Ramos (cell line): Measurements from ENCODE around the gene RNF11.
"Not testable (repeated sequence)": the region's sequence is repeated elsewhere in the genome, so short reads cannot be mapped to it uniquely, and the experiment has no call there.

Experiments used
- in situ Hi-C: fragments of 300-500 bp; cut with MboI; formaldehyde crosslinking; loops from one replicate; pipeline ENCODE4 v1.14.3; 2022; ENCODE audit warnings: low sequenced_read_pairs; ENCODE audit not compliant: unreplicated experiment

Gene RNF11

DNA sequence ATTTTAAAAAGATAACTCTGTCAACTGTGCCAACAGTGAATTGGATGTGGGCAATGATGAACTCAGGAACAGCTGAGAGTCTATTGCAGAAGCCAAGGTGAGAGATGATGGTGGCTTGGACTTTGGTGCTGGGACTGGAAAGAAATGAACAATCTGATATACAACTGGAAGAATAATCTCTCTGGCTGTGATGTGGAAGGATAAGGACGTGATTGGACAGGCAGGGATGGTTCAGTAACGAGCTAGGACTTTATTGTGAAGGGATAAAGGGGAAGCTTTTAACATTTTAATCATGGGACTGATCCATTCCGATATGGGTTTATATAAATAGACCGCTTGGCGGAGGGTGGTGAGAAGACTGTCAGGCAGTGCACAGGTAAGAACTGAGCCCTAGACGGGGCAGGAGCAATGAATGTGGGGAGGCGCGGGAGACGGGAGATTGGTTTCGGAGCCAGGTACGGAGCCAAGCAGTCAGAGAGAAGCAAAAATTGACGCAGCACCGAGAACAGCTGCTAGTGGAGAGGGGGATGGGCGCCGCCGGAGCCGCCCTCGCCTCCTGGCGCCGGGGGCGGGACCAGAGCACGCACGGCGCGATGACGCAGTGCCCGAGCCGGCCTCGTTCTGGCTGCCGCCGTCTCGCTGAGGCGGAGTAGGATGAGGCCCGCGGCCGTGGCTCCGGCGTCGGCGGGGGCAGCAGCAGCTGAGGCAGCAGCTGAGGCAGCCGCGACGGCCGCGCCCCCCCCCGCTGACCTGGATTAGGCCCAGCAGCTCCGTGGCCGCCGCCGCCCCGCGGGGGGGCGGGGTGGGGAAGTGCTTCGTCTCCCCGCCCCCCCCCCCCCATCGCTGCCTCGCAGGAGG is at the start of gene RNF11:
Gene RNF11, plus strand, starts transcription at position 601 of the 858 bp plus-strand sequence. CDS start 484 bp downstream, outside the sequence.
- in situ Hi-C loops, result no loop called here

DNA sequence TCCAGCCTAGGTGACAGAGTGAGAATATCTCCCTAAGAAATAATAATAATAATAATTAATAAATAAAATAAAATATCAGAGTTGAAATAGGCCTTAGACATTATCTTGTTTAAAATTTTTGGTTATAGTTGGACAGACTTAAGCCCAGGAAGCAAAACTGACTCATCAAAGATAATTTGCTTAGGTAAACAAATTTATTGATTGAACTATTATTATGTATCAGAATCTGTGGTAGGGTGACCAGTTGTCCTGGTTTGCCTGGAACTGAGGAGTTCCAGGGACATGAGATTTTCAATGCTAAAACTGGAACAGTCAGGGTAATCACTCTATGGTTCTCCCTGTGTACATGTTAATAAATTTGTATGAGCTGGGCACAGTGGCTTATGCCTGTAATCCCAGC is 47.8 kb upstream of the RNF11 start:
- in situ Hi-C loops, result loop anchor here (25.0 kb wide), 2 partner anchors 401 to 826 kb away; no protein-coding TSS in a partner anchor

- in situ Hi-C loops, result loop anchor here (25.0 kb wide), 2 partner anchors 402 to 827 kb away; no protein-coding TSS in a partner anchor
Measured at GRCh38 chr1:51189421-51190073, 46.5 kb upstream of the RNF11 start.

- in situ Hi-C loops, result loop anchor here (25.0 kb wide), 2 partner anchors 404 to 829 kb away; no protein-coding TSS in a partner anchor
Measured at GRCh38 chr1:51190961-51191360, 45.1 kb upstream of the RNF11 start.

DNA sequence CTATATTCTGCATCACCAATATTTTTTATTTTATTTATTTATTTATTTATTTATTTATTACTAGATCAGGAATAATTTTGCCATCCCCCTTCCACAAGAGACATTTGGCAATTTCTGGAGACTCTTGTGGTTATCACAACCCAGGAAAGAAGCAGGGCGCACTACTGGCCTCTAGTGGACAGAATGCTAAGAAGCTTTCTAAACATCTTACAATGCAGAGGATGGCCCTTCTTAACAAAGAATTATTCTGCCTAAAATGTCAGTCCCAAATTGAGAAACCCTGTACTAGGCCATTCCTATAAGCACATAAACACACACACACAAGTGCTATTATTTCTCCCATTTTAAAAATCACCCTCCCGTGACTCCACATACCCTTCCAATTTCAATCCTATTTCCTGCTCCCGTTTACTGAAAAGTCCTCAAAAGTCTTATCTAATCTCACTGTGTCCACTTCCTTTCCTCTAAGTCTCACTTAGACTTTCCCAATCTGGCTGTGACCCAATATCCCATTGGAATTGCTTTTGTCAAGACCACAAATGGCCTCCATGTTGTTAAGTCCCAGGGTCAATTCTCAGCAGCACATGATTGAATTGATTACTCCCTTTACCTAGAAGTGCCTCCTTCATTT is 43.7 kb upstream of the RNF11 start:
- in situ Hi-C loops, result loop anchor here (25.0 kb wide), 2 partner anchors 405 to 830 kb away; no protein-coding TSS in a partner anchor

GRCh38 chr1:51193564-51193963 is 42.5 kb upstream of the RNF11 start:
- in situ Hi-C loops, result loop anchor here (25.0 kb wide), 2 partner anchors 406 to 831 kb away; no protein-coding TSS in a partner anchor

DNA sequence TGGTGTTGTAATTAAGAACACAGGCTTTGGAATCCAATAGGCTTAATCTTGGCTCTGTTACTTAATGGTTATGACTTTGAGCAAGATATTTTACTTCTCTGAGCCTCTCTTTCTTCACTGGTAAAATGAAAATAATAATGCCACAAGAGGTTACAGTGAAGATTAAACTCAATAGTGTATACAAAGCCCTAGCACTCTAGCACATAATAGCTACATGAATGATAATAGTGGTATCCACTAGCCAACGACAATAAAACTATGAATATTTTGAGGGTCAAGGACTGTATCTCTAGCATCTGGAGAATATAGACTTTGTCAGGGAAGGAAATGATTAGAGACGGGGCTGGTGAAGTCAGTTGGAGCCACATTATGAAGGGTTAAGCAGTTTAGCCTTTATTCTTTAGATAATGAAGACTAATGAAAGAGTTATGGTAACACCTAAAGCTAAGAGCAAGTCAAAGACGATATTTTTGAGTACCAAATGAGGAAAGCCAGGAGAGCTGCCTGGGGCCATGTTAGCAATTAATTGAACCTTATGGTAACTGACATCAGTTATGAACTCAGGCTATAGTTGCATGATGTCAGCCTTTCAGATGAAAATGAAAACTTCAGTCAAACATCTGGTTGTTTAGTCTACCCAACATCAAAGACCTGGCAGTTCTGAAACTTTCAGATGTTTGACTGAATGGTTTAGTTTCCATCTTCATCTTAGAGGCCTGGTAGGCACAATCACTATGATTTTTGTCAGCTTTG is 32.8 kb upstream of the RNF11 start:
- in situ Hi-C loops, result no loop called here

DNA sequence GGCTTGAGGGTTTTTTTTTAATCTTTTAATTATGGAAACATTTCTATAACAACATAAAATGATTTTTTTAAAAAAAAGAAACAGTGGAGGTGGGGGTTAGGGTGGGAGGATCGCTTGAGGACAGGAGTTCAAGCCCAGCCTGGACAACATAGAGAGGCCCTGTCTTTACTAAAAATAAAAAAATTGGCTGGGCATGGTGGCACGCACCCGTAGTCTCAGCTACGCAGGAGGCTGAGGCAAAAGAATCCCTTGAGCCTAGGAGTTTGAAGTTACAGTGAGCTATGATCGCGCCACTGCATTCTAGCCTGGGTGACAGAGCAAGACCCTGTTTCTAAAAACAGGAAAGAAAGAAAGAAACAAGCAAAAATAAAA is 32.2 kb upstream of the RNF11 start:
- in situ Hi-C loops, result no loop called here

DNA sequence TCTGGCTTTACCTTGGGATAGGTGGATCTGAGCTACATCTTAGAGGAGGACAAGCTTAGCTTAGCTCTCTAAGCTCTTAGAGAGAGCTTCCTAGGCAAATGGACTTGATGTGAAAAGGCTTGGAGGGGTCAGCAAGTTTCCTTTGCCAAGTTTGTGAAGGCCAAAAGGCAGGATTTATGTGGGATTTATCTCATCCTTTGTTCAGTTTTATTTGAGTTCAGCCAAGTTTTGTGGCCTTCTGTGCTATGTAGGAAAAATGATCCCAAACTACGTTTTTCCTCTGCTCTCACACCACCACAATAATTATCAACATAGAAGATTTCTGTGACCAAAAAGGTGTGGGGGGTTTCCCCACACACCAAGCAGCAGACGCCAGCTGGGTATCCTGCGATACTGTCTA is 26.0 kb upstream of the RNF11 start:
- in situ Hi-C loops, result no loop called here

DNA sequence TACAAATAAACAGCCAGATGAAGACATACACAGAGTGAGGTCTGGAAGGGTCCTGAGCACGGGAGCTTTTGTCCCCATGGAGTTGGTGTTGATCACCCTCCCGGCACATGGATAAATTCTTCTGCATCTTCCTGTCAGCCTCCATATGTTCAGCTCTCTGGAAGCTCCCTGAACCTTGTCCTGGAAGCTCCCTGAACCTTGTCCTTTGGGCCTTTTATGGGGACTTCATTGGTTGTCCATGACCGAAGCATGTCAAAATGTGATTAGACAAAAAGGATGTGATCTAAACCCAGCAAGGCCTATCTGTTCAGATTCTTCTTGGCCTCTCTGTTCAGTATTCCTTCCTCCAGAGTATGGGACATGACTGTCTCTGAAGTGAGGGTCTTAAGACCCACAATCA is 25.4 kb upstream of the RNF11 start:
- in situ Hi-C loops, result no loop called here

GRCh38 chr1:51214615-51215131 is 21.4 kb upstream of the RNF11 start:
- in situ Hi-C loops, result no loop called here

DNA sequence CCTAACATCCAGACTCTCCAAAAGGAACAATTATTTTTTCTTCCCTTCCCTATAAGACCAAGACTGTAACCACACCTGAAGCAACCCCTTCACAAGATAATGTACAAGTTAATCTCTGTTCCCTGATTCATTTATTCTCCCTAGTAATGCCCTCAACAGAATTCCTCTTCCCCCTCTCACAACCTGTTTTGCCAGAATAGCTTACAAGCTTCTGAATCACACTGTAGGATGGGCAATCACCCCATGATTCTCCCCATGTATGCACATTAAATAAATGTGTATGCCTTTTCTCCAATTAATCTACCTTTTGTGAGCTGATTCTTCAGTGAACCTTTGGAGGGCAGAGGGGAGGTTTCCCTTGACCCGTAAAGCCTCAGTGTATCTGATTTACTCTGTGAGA is 20.9 kb upstream of the RNF11 start:
- in situ Hi-C loops, result no loop called here

- in situ Hi-C loops, result no loop called here
Measured at GRCh38 chr1:51216631-51217030, 19.4 kb upstream of the RNF11 start.

DNA sequence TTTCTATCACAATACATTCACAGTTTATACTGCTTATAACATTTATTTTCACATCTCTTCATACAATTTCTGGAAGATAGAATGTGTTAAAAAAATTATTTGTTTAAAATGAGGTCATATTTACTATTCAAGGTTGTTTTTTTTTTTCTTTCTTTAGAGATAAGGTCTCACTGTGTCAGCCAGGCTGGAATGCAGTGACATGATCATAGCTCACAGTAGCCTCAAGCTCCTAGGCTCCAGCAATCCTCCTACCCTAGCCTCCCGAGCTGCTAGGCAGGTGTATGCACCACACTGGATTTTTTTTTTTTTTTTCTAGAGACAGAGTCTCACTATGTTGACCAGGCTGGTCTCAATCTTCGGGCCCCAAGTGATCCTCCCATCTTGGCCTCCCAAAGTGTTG is 19.0 kb upstream of the RNF11 start:
- in situ Hi-C loops, result no loop called here

GRCh38 chr1:51218570-51218969 is 17.5 kb upstream of the RNF11 start:
- in situ Hi-C loops, result no loop called here

DNA sequence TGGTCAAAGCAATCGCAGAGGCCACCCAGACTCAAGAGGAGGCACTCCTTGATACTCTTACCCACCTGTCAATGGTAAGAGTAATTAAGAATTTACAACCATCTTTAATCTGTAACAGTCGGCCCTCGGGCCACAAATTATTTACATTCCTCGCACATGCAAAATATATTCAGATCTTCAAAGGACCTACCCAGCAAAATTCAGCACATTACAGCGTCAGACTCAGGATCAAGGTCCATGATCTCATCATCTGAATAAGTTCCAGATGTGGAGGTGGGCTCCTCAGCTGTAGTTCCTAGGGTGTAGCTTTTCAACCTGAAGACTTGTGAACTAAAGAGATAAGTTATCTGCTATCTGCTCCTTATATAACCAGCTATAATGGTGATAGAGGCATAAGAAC is 17.1 kb upstream of the RNF11 start:
- in situ Hi-C loops, result no loop called here

GRCh38 chr1:51221529-51221928 is 14.5 kb upstream of the RNF11 start:
- in situ Hi-C loops, result not testable (repeated sequence)

DNA sequence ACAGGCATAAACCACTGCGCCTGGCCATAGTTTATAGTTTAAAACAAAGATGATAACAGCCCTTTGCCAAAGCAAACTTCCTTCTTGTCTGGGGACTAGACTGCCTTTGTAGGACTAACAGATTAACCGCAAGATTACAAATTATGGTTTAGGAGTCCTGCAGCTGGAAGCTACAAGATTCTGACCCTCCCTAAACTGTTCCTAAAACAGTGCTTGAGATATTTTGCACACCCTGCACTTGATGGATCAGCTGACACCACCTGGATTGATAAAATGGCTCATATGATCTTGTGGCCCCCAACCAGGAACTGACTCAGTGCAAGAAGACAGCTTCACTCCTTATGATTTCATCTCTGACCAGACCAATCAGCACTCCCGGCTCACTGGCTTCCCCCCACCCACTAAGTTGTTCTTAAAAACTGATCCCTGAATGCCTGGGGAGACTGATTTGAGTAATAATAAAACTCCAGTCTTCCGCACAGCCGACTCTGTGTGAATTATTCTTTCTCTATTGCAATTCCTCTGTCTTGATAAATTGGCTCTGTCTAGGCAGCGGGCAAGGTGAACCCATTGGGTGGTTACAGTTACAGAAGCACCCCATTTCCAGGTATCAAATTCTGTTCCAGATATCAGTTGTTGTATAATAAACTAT is 13.8 kb upstream of the RNF11 start:
- in situ Hi-C loops, result no loop called here

DNA sequence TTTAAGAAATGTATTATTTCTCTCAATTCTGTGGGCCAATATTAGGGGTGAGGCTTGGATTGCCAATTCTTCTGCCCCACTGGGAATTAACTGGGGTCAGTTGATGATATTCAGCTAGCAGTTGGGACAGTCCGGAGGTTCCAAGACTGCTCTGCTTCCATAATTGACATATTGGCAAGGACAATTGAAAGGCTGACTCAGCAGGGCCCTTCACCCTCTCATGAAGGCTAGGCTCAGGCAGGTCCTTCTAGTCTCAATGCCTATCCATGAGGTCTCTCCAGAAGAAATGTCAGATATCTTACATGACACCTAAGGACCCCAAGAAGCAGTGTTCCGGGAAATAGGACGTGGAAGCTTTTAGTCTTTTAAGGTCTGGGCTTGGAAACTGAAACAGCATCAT is 13.3 kb upstream of the RNF11 start:
- in situ Hi-C loops, result no loop called here
